GM21529 (cell line): Measurements from ENCODE around the gene OPCML.

ENCODE experiments used
- ATAC-seq: cut with Tn5 transposase; IDR thresholded peaks from one replicate; pipeline ENCODE4 v1.9.1; 2021; ENCODE audit not compliant: unreplicated experiment

OPCML gene

GRCh38 chr11:132911186-132911585, 621.1 kb downstream of the OPCML start:
- ATAC-seq: no peak

GRCh38 chr11:132910011-132910760, 622.1 kb downstream of the OPCML start:
- ATAC-seq: no peak

GRCh38 chr11:132909021-132909606, 623.2 kb downstream of the OPCML start:
- no peak for ATAC-seq

- no peak for ATAC-seq
Observed at GRCh38 chr11:132908414-132908810, 623.9 kb downstream of the OPCML start.

- no peak for ATAC-seq
Observed at GRCh38 chr11:132907651-132908413, 624.5 kb downstream of the OPCML start.

GRCh38 chr11:132904607-132905006, 627.7 kb downstream of the OPCML start:
- no peak for ATAC-seq

- no peak for ATAC-seq
Observed at GRCh38 chr11:132904091-132904490, 628.2 kb downstream of the OPCML start.

GRCh38 chr11:132901638-132902471, 630.4 kb downstream of the OPCML start:
- no peak for ATAC-seq

GRCh38 chr11:132898676-132899075, 633.6 kb downstream of the OPCML start:
- ATAC-seq: no peak

GRCh38 chr11:132898021-132898420, 634.3 kb downstream of the OPCML start:
- no peak for ATAC-seq

GRCh38 chr11:132895340-132895739, 637.0 kb downstream of the OPCML start:
- ATAC-seq: no peak

GRCh38 chr11:132894606-132895005, 637.7 kb downstream of the OPCML start:
- no peak for ATAC-seq

- no peak for ATAC-seq
Observed at GRCh38 chr11:132892876-132893275, 639.4 kb downstream of the OPCML start.

GRCh38 chr11:132888226-132888625, 644.1 kb downstream of the OPCML start:
- no peak for ATAC-seq

- no peak for ATAC-seq
Observed at GRCh38 chr11:132886335-132886734, 646.0 kb downstream of the OPCML start.

- no peak for ATAC-seq
Observed at GRCh38 chr11:132883241-132883640, 649.1 kb downstream of the OPCML start.

- ATAC-seq: no peak
Observed at GRCh38 chr11:132881622-132882021, 650.7 kb downstream of the OPCML start.

GRCh38 chr11:132878111-132878510, 654.2 kb downstream of the OPCML start:
- ATAC-seq: no peak

GRCh38 chr11:132876705-132877104, 655.6 kb downstream of the OPCML start:
- no peak for ATAC-seq

- ATAC-seq: no peak
Observed at GRCh38 chr11:132876239-132876638, 656.1 kb downstream of the OPCML start.

- ATAC-seq: no peak
Observed at GRCh38 chr11:132874638-132875037, 657.7 kb downstream of the OPCML start.
